Keratinocyte (primary cell): ENCODE data around the gene DAB1. TPM values are rescaled to one million over a fixed set of nuclear protein-coding genes. Genes with fewer than 3 reads are reported as not detected.

ENCODE experiments used
- DNase-seq: peaks from one replicate; pipeline ENCODE4 v3.0.0-alpha.2; 2011; ENCODE audit warnings: low read depth, missing footprints, low spot score
- FAIRE-seq: peaks from 2 replicates; lab custom pipeline; 2011; peaks lifted over from hg19 to GRCh38; lab: Jason Lieb, UNC
- H2AFZ ChIP-seq: 2 replicates; pipeline ENCODE4 v1.6.0; 2012; ENCODE audit warnings: low read length, control low read depth, inconsistent platforms; ENCODE audit not compliant: control insufficient read depth
- H3K27ac ChIP-seq: 2 replicates; pipeline ENCODE4 v1.5.1; 2011; ENCODE audit warnings: low read length; ENCODE audit not compliant: control insufficient read depth, insufficient read depth
- H3K27me3 ChIP-seq: 3 replicates; pipeline ENCODE4 v1.6.0; 2011; ENCODE audit warnings: low read length; ENCODE audit not compliant: control insufficient read depth, insufficient read depth; ENCODE audit errors: extremely low read depth
- H3K36me3 ChIP-seq, 2 experiments: 2 replicates in 1 of 2; 3 replicates in 1 of 2; pipeline ENCODE4 v1.5.1; 2011; ENCODE audit warnings: low read length in 2 of 2, mild to moderate bottlenecking in 1 of 2; ENCODE audit not compliant: control insufficient read depth in 2 of 2, insufficient read depth in 2 of 2; ENCODE audit errors: extremely low read depth in 1 of 2
- H3K4me1 ChIP-seq: 3 replicates; pipeline ENCODE4 v1.5.1; 2011; ENCODE audit warnings: low read length; ENCODE audit not compliant: control insufficient read depth, insufficient read depth; ENCODE audit errors: extremely low read depth
- H3K4me2 ChIP-seq: 3 replicates; pipeline ENCODE4 v1.6.0; 2011; ENCODE audit warnings: low read depth, low read length; ENCODE audit not compliant: control insufficient read depth, insufficient read depth; ENCODE audit errors: extremely low read depth
- H3K4me3 ChIP-seq, 3 experiments: fragments of 200-600 bp in 1 of 3; sonication (generic) in 1 of 3; 2 replicates in 2 of 3; 3 replicates in 1 of 3; pipeline ENCODE4 v1.5.1; 2011 to 2016; ENCODE audit warnings: low read length in 3 of 3, mild to moderate bottlenecking in 3 of 3, control low read depth in 2 of 3, inconsistent platforms in 1 of 3, low read depth in 1 of 3, mixed read lengths in 1 of 3, mixed run types in 1 of 3, moderate library complexity in 1 of 3; ENCODE audit not compliant: control insufficient read depth in 2 of 3, insufficient read depth in 2 of 3; ENCODE audit errors: extremely low read depth in 1 of 3
- H3K79me2 ChIP-seq: 2 replicates; pipeline ENCODE4 v1.6.0; 2012; ENCODE audit warnings: low read length; ENCODE audit not compliant: control insufficient read depth, insufficient read depth
- H3K9ac ChIP-seq: 3 replicates; pipeline ENCODE4 v1.6.0; 2011; ENCODE audit warnings: low read length; ENCODE audit not compliant: control insufficient read depth, insufficient read depth; ENCODE audit errors: extremely low read depth
- H3K9me1 ChIP-seq: 3 replicates; pipeline ENCODE4 v1.6.0; 2011; ENCODE audit warnings: low read length; ENCODE audit not compliant: control insufficient read depth, insufficient read depth; ENCODE audit errors: extremely low read depth
- H3K9me3 ChIP-seq: 2 replicates; pipeline ENCODE4 v1.5.1; 2012; ENCODE audit warnings: low read depth, low read length; ENCODE audit not compliant: control insufficient read depth
- H4K20me1 ChIP-seq: 3 replicates; pipeline ENCODE4 v1.6.0; 2011; ENCODE audit warnings: low read length; ENCODE audit not compliant: control insufficient read depth, insufficient read depth; ENCODE audit errors: extremely low read depth
- EZH2 ChIP-seq: IDR thresholded peaks from one replicate; pipeline ENCODE4 v1.6.1; 2012; ENCODE audit warnings: inconsistent platforms, mild to moderate bottlenecking, low read length, moderate library complexity
- dilution Hi-C: fragments of 300-500 bp; cut with MboI; formaldehyde crosslinking; loops from one replicate; pipeline ENCODE4 v1.7.0; 2020; ENCODE audit warnings: low sequenced_read_pairs; ENCODE audit not compliant: extremely low pct_ligation_motif_present
- polyA plus RNA-seq, 5 experiments: library from polyadenylated mRNA; depleted of rRNA in 3 of 5; stranded (reverse) in 3 of 5; stranded (forward) in 1 of 5; unstranded in 1 of 5; fragments of >200 nt; gene quantifications; 1 replicate in 1 of 5; 2 replicates in 3 of 5; 3 replicates in 1 of 5; pipeline versions ENCODE4 v1.2.1 to v1.2.3, GENCODE V29; 2011 to 2012; ENCODE audit warnings: missing spikeins in 2 of 5, low read depth in 1 of 5, low replicate concordance in 1 of 5
- TF ChIP-seq, protein P1 (sequence below), 3 experiments: IDR thresholded peaks in 1 of 3; conservative IDR thresholded peaks in 1 of 3; optimal IDR thresholded peaks in 1 of 3; 2 replicates in 2 of 3; 3 replicates in 1 of 3; pipeline versions ENCODE3 to v1.5.1; 2011; ENCODE audit warnings: low read length in 3 of 3, mild to moderate bottlenecking in 3 of 3, moderate library complexity in 2 of 3, control low read depth in 1 of 3, inconsistent platforms in 1 of 3; ENCODE audit not compliant: insufficient read depth in 2 of 3; ENCODE audit errors: extremely low read depth in 1 of 3

The DAB1 gene
- polyA plus RNA-seq, 1 donor (not counting 4 experiments of a cell fraction or from before 2014, with no cell fraction given): 0.01 TPM

DNA sequence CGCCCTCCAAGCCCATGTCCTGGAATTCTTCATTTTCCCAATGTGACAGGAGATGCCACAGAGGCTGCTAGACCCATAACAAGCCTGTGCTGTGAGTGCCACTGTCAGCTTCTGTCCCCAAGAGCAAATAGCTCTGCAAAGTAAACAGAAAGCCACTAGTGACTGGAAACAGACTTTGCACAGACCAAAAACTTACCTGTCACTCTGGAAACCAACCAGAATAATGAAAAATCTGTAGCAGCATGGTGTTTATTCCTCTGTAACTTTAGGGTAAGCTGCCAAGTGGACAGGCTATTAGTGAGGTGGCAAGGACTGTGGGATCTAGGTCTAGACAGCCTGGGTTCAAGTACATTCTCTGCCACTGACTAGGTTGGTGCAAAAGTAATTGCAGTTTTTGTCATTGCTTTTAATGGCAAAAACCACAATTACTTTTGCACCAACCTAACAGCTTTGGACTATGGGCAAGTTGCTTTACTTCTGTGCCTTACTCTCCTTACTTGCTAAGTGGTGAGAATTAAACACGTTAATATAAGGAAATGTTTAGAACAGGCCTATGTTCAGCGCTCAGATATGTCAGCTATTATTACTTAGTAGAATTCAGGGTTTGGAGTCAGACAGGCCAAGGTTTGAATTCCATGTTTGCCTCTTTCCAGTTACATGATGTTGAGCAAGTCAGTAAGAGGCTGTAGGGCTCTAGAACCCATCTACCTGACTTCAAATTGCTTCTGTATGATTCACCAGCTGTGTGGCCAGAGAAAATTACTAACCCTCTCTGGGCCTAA lies 457.8 kb downstream of the DAB1 start, which contains the start of gene C8B:
Gene C8B (minus strand): TSS at position 100 of the 782 bp plus-strand sequence. CDS start 67 bp downstream, at position 33.
- TF ChIP-seq, protein P1, sequence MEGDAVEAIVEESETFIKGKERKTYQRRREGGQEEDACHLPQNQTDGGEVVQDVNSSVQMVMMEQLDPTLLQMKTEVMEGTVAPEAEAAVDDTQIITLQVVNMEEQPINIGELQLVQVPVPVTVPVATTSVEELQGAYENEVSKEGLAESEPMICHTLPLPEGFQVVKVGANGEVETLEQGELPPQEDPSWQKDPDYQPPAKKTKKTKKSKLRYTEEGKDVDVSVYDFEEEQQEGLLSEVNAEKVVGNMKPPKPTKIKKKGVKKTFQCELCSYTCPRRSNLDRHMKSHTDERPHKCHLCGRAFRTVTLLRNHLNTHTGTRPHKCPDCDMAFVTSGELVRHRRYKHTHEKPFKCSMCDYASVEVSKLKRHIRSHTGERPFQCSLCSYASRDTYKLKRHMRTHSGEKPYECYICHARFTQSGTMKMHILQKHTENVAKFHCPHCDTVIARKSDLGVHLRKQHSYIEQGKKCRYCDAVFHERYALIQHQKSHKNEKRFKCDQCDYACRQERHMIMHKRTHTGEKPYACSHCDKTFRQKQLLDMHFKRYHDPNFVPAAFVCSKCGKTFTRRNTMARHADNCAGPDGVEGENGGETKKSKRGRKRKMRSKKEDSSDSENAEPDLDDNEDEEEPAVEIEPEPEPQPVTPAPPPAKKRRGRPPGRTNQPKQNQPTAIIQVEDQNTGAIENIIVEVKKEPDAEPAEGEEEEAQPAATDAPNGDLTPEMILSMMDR (optimal IDR thresholded peaks at IDR 0.05 in 1 of 3, IDR thresholded peaks at IDR 0.05 in 1 of 3, conservative IDR thresholded peaks at IDR 0.05 in 1 of 3; ENCODE audit: extremely low read depth in 1 of 3, insufficient read depth in 2 of 3, low read length in 3 of 3): no peak
- no peak for TF ChIP-seq EZH2
- Histone ChIP-seq H3K9me3 (no peaks in the 10 kb centered on the region), H3K4me2 (no peak within 1 kb of the TSS), H4K20me1 (no peaks in the 10 kb centered on the region), H3K9ac (no peak within 1 kb of the TSS), H3K27me3 (no peaks in the 10 kb centered on the region), H3K4me3 (no peak within 1 kb of the TSS), H3K36me3 (no peaks in the 10 kb centered on the region), H3K4me1 (no peaks in the 10 kb centered on the region), H3K27ac (no peak within 1 kb of the TSS), H3K79me2 (no peaks in the 10 kb centered on the region), H3K9me1 (no peaks in the 10 kb centered on the region), H2AFZ (no peak within 1 kb of the TSS)
- FAIRE-seq: no peak
- no peak for DNase-seq
- dilution Hi-C loops: no loop called here

DNA sequence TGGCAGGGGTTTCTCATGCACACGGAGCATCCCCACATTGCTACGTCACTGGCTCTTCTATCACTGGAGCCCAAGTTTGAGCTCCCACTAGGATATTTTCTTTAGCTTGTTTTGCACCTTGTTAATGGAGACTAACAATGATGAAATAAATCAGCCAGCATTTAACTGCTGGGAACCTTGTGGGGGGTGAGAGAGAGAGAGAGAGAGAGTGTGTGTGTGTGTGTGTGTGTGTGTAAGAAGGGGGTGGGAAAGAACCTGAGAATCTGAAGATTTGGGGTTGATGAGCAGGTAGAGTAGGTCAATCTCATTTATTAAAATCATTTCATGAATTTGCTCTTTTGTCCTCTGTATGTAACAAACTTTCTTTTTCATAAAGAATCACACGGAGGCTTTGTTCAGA lies 458.7 kb downstream of the DAB1 start:
- no peaks in the 10 kb centered on the region for H3K4me1 ChIP-seq
- TF ChIP-seq, protein P1 (optimal IDR thresholded peaks at IDR 0.05 in 1 of 3, IDR thresholded peaks at IDR 0.05 in 1 of 3, conservative IDR thresholded peaks at IDR 0.05 in 1 of 3; ENCODE audit: extremely low read depth in 1 of 3, insufficient read depth in 2 of 3, low read length in 3 of 3): no peak
- TF ChIP-seq EZH2: no peak
- no peak overlapping the region for H3K27ac ChIP-seq
- H2AFZ ChIP-seq: no peak overlapping the region
- dilution Hi-C loops: no loop called here
- H3K79me2 ChIP-seq: no peaks in the 10 kb centered on the region
- H3K9ac ChIP-seq: no peak overlapping the region
- no peak overlapping the region for H3K4me2 ChIP-seq
- H4K20me1 ChIP-seq: no peaks in the 10 kb centered on the region
- FAIRE-seq (no peak), DNase-seq (no peak)
- H3K9me3 ChIP-seq: no peaks in the 10 kb centered on the region
- H3K27me3 ChIP-seq: no peaks in the 10 kb centered on the region
- H3K9me1 ChIP-seq: no peaks in the 10 kb centered on the region
- H3K4me3 ChIP-seq: no peak overlapping the region
- no peaks in the 10 kb centered on the region for H3K36me3 ChIP-seq
